Stomach (tissue), 4 donors: ENCODE measurements around the gene OBSCN.

ENCODE experiments used
- EP300 ChIP-seq: sonication (generic); formaldehyde crosslinking; IDR thresholded peaks from one replicate; pipeline ENCODE4 v1.6.1; 2017; ENCODE audit warnings: antibody characterized with exemption
- POLR2A ChIP-seq, 4 donors: fragments of 450-650 bp; IDR thresholded peaks; one replicate each; pipeline ENCODE4 v1.6.1; 2016; ENCODE audit warnings: antibody characterized with exemption in 4 of 4, control low read depth in 2 of 4, mild to moderate bottlenecking in 1 of 4, moderate library complexity in 1 of 4
- POLR2AphosphoS5 ChIP-seq, 3 donors: sonication (generic); formaldehyde crosslinking; IDR thresholded peaks; one replicate each; pipeline ENCODE4 v1.6.1; 2016; ENCODE audit warnings: antibody characterized with exemption in 3 of 3
- TF ChIP-seq, protein P1 (sequence below), 7 experiments: fragments of 450-650 bp in 4 of 7; fragments of 200-600 bp in 3 of 7; sonication (generic) in 3 of 7; IDR thresholded peaks; one replicate each; pipeline ENCODE4 v1.5.1; 2016 to 2019; ENCODE audit warnings: antibody characterized with exemption in 7 of 7, control low read depth in 2 of 7, mild to moderate bottlenecking in 1 of 7

DNA sequence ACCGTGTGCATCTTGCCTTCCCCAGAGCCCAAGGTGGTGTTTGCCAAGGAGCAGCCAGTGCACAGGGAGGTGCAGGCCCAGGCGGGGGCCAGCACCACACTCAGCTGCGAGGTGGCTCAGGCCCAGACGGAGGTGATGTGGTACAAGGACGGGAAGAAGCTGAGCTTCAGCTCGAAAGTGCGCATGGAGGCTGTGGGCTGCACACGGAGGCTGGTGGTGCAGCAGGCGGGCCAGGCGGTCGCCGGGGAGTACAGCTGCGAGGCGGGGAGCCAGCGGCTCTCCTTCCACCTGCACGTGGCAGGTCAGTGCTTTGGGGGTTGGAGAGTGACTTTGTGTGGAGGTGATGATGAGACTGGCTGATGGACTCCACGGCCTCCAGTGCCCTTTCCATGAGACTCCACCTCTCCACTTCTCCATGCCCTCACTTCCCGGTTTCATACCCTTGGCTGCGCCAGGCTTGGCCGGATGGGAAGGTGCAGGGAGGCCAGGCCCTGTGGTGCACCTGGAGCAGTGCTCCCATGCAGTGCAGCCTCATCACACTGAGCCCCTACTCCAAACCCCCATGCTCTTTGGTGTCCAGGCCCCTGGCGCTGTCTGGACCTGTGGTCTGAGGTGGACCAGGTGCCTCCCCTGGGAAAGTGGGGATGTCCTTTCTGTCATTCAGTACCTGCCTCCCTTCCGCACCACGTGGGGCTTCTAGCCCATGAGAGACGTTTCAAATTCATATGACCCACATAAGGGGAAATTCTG lies 49.0 kb downstream of the OBSCN start:
- TF ChIP-seq POLR2A (IDR thresholded peaks at IDR 0.05) (no peak), EP300 (no peak), POLR2AphosphoS5 (IDR thresholded peaks at IDR 0.05) (no peak)
- TF ChIP-seq, protein P1, sequence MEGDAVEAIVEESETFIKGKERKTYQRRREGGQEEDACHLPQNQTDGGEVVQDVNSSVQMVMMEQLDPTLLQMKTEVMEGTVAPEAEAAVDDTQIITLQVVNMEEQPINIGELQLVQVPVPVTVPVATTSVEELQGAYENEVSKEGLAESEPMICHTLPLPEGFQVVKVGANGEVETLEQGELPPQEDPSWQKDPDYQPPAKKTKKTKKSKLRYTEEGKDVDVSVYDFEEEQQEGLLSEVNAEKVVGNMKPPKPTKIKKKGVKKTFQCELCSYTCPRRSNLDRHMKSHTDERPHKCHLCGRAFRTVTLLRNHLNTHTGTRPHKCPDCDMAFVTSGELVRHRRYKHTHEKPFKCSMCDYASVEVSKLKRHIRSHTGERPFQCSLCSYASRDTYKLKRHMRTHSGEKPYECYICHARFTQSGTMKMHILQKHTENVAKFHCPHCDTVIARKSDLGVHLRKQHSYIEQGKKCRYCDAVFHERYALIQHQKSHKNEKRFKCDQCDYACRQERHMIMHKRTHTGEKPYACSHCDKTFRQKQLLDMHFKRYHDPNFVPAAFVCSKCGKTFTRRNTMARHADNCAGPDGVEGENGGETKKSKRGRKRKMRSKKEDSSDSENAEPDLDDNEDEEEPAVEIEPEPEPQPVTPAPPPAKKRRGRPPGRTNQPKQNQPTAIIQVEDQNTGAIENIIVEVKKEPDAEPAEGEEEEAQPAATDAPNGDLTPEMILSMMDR (IDR thresholded peaks at IDR 0.05): no peak
